ENCODE measurements around the gene ASB10. TPM values are rescaled to one million over a fixed set of nuclear protein-coding genes. Genes with fewer than 3 reads are reported as not detected.

The ASB10 gene
- polyA plus RNA-seq (2013, experiment 1 of 2), result not detected
- polyA plus RNA-seq (2013, experiment 2 of 2), result not detected

- Histone ChIP-seq H3K79me2 (ENCODE audit: control insufficient read depth, insufficient read depth, low read length) (no peaks in the 10 kb centered on the region), H2BK5ac (ENCODE audit: low read length) (no peak within 1 kb of the TSS), H3K27me3 (ENCODE audit: insufficient read depth, low read length, poor library complexity) (no peaks in the 10 kb centered on the region), H4K8ac (ENCODE audit: low read depth, low read length) (no peak within 1 kb of the TSS), H3K4me2 (ENCODE audit: low read length) (no peak within 1 kb of the TSS), H2BK120ac (ENCODE audit: low read depth, low read length) (no peak within 1 kb of the TSS), H3K4me3 (ENCODE audit: low read length) (no peak within 1 kb of the TSS), H3K18ac (ENCODE audit: low read length) (no peak within 1 kb of the TSS), H3K4me1 (ENCODE audit: control insufficient read depth, low read depth, low read length) (no peaks in the 10 kb centered on the region), H2BK15ac (replicated peaks; ENCODE audit: low read depth) (no peak within 1 kb of the TSS), H3K36me3 (ENCODE audit: control insufficient read depth, insufficient read depth, low read length) (no peaks in the 10 kb centered on the region), H3K4ac (ENCODE audit: low read depth, low read length) (no peak within 1 kb of the TSS), H3K9ac (ENCODE audit: low read length) (no peak within 1 kb of the TSS), H4K5ac (ENCODE audit: low read length) (no peak within 1 kb of the TSS), H3K56ac (ENCODE audit: low read length) (no peak within 1 kb of the TSS), H3K23ac (ENCODE audit: low read length) (no peak within 1 kb of the TSS), H2AK5ac (ENCODE audit: low read length) (no peak within 1 kb of the TSS), H3K27ac (ENCODE audit: low read depth, low read length) (no peak within 1 kb of the TSS), H3K79me1 (ENCODE audit: low read length) (no peaks in the 10 kb centered on the region)
- no CpG with 5 or more reads among the region's 22 CpGs for WGBS (ENCODE audit: extremely low coverage, insufficient coverage, low lambda C conversion rate)
- no peak for DNase-seq
Measured at GRCh38 chr7:151186640-151187408, at the start of gene ASB10. ASB10 (minus strand) TSS chr7:151187250; CDS start chr7:151187130, 120 bp downstream.

- Histone ChIP-seq H3K4me2 (ENCODE audit: low read length) (no peak overlapping the region), H3K18ac (ENCODE audit: low read length) (no peak overlapping the region), H3K79me1 (ENCODE audit: low read length) (peaks cover 18% of the 10 kb centered on the region), H3K27me3 (ENCODE audit: insufficient read depth, low read length, poor library complexity) (no peaks in the 10 kb centered on the region), H3K9ac (ENCODE audit: low read length) (no peak overlapping the region), H3K4me3 (ENCODE audit: low read length) (no peak overlapping the region), H2BK15ac (replicated peaks; ENCODE audit: low read depth) (no peak overlapping the region), H3K23ac (ENCODE audit: low read length) (no peak overlapping the region), H2BK120ac (ENCODE audit: low read depth, low read length) (no peak overlapping the region), H4K5ac (ENCODE audit: low read length) (no peak overlapping the region), H3K56ac (ENCODE audit: low read length) (no peak overlapping the region), H4K8ac (ENCODE audit: low read depth, low read length) (no peak overlapping the region), H3K79me2 (ENCODE audit: control insufficient read depth, insufficient read depth, low read length) (peaks cover 14% of the 10 kb centered on the region), H3K4ac (ENCODE audit: low read depth, low read length) (no peak overlapping the region), H3K27ac (ENCODE audit: low read depth, low read length) (no peak overlapping the region), H2BK5ac (ENCODE audit: low read length) (no peak overlapping the region), H3K4me1 (ENCODE audit: control insufficient read depth, low read depth, low read length) (peaks cover 4% of the 10 kb centered on the region), H2AK5ac (ENCODE audit: low read length) (no peak overlapping the region), H3K36me3 (ENCODE audit: control insufficient read depth, insufficient read depth, low read length) (peaks cover 3% of the 10 kb centered on the region)
- WGBS (ENCODE audit: extremely low coverage, insufficient coverage, low lambda C conversion rate), result no CpG with 5 or more reads among the region's 13 CpGs
- no peak for DNase-seq
Measured at GRCh38 chr7:151236406-151236805, 49.4 kb upstream of the ASB10 start.

GRCh38 chr7:151235091-151235787, 48.2 kb upstream of the ASB10 start:
- Histone ChIP-seq H3K79me1 (ENCODE audit: low read length) (peaks cover 18% of the 10 kb centered on the region), H4K8ac (ENCODE audit: low read depth, low read length) (no peak overlapping the region), H3K18ac (ENCODE audit: low read length) (no peak overlapping the region), H4K5ac (ENCODE audit: low read length) (no peak overlapping the region), H3K79me2 (ENCODE audit: control insufficient read depth, insufficient read depth, low read length) (peaks cover 14% of the 10 kb centered on the region), H3K27me3 (ENCODE audit: insufficient read depth, low read length, poor library complexity) (no peaks in the 10 kb centered on the region), H3K4me1 (ENCODE audit: control insufficient read depth, low read depth, low read length) (peaks cover 2% of the 10 kb centered on the region), H3K4me2 (ENCODE audit: low read length) (no peak overlapping the region), H3K9ac (ENCODE audit: low read length) (no peak overlapping the region), H2BK15ac (replicated peaks; ENCODE audit: low read depth) (no peak overlapping the region), H2BK120ac (ENCODE audit: low read depth, low read length) (no peak overlapping the region), H3K23ac (ENCODE audit: low read length) (no peak overlapping the region), H3K56ac (ENCODE audit: low read length) (no peak overlapping the region), H3K27ac (ENCODE audit: low read depth, low read length) (no peak overlapping the region), H2AK5ac (ENCODE audit: low read length) (no peak overlapping the region), H3K4ac (ENCODE audit: low read depth, low read length) (no peak overlapping the region), H3K4me3 (ENCODE audit: low read length) (no peak overlapping the region), H2BK5ac (ENCODE audit: low read length) (no peak overlapping the region), H3K36me3 (ENCODE audit: control insufficient read depth, insufficient read depth, low read length) (peaks cover 3% of the 10 kb centered on the region)
- WGBS (ENCODE audit: extremely low coverage, insufficient coverage, low lambda C conversion rate), result no CpG with 5 or more reads among the region's 28 CpGs
- no peak for DNase-seq

- Histone ChIP-seq H3K79me2 (ENCODE audit: control insufficient read depth, insufficient read depth, low read length) (peaks cover 14% of the 10 kb centered on the region), H2AK5ac (ENCODE audit: low read length) (no peak overlapping the region), H4K8ac (ENCODE audit: low read depth, low read length) (no peak overlapping the region), H3K23ac (ENCODE audit: low read length) (no peak overlapping the region), H3K79me1 (ENCODE audit: low read length) (peaks cover 18% of the 10 kb centered on the region), H3K36me3 (ENCODE audit: control insufficient read depth, insufficient read depth, low read length) (peaks cover 2% of the 10 kb centered on the region), H2BK5ac (ENCODE audit: low read length) (no peak overlapping the region), H3K27me3 (ENCODE audit: insufficient read depth, low read length, poor library complexity) (no peaks in the 10 kb centered on the region), H4K5ac (ENCODE audit: low read length) (no peak overlapping the region), H3K4ac (ENCODE audit: low read depth, low read length) (no peak overlapping the region), H3K4me2 (ENCODE audit: low read length) (peak overlapping the region; percentile 91), H3K9ac (ENCODE audit: low read length) (peak overlapping the region; percentile 94), H3K27ac (ENCODE audit: low read depth, low read length) (no peak overlapping the region), H3K18ac (ENCODE audit: low read length) (no peak overlapping the region), H3K4me3 (ENCODE audit: low read length) (no peak overlapping the region), H2BK120ac (ENCODE audit: low read depth, low read length) (no peak overlapping the region), H2BK15ac (replicated peaks; ENCODE audit: low read depth) (no peak overlapping the region), H3K4me1 (ENCODE audit: control insufficient read depth, low read depth, low read length) (peaks cover 2% of the 10 kb centered on the region), H3K56ac (ENCODE audit: low read length) (peak overlapping the region; percentile 7)
- DNase-seq, result no peak
- WGBS (ENCODE audit: extremely low coverage, insufficient coverage, low lambda C conversion rate), result no CpG with 5 or more reads among the region's 9 CpGs
Measured at GRCh38 chr7:151233804-151234203, 46.8 kb upstream of the ASB10 start.

- Histone ChIP-seq H3K27me3 (ENCODE audit: insufficient read depth, low read length, poor library complexity) (no peaks in the 10 kb centered on the region), H4K8ac (ENCODE audit: low read depth, low read length) (no peak overlapping the region), H3K27ac (ENCODE audit: low read depth, low read length) (peak overlapping the region; percentile 18), H3K23ac (ENCODE audit: low read length) (peak overlapping the region; percentile 74), H3K56ac (ENCODE audit: low read length) (peak overlapping the region; percentile 95), H3K9ac (ENCODE audit: low read length) (peak overlapping the region; percentile 94), H3K4me1 (ENCODE audit: control insufficient read depth, low read depth, low read length) (peaks cover 2% of the 10 kb centered on the region), H3K36me3 (ENCODE audit: control insufficient read depth, insufficient read depth, low read length) (peaks cover 2% of the 10 kb centered on the region), H3K79me1 (ENCODE audit: low read length) (peaks cover 18% of the 10 kb centered on the region), H3K4ac (ENCODE audit: low read depth, low read length) (peak overlapping the region; percentile 76), H3K18ac (ENCODE audit: low read length) (no peak overlapping the region), H2BK120ac (ENCODE audit: low read depth, low read length) (no peak overlapping the region), H2AK5ac (ENCODE audit: low read length) (no peak overlapping the region), H2BK5ac (ENCODE audit: low read length) (no peak overlapping the region), H3K79me2 (ENCODE audit: control insufficient read depth, insufficient read depth, low read length) (peaks cover 14% of the 10 kb centered on the region), H3K4me3 (ENCODE audit: low read length) (peak overlapping the region; percentile 87), H4K5ac (ENCODE audit: low read length) (no peak overlapping the region), H2BK15ac (replicated peaks; ENCODE audit: low read depth) (no peak overlapping the region), H3K4me2 (ENCODE audit: low read length) (peak overlapping the region; percentile 91)
- WGBS (ENCODE audit: extremely low coverage, insufficient coverage, low lambda C conversion rate), result no CpG with 5 or more reads among the region's 36 CpGs
- peak; percentile 56 for DNase-seq
Measured at GRCh38 chr7:151232917-151233701, 46.1 kb upstream of the ASB10 start.

Measured in mesendoderm (in vitro differentiated cells).